HG02870 (cell line): Measurements from ENCODE around the gene SYT9.
"Not testable (repeated sequence)": the region's sequence is repeated elsewhere in the genome, so short reads cannot be mapped to it uniquely, and the experiment has no call there.

Experiments used
- ATAC-seq: cut with Tn5 transposase; IDR thresholded peaks from one replicate; pipeline ENCODE4 v1.9.1; 2021; ENCODE audit warnings: mild to moderate bottlenecking, moderate library complexity; ENCODE audit not compliant: unreplicated experiment

The SYT9 gene

DNA sequence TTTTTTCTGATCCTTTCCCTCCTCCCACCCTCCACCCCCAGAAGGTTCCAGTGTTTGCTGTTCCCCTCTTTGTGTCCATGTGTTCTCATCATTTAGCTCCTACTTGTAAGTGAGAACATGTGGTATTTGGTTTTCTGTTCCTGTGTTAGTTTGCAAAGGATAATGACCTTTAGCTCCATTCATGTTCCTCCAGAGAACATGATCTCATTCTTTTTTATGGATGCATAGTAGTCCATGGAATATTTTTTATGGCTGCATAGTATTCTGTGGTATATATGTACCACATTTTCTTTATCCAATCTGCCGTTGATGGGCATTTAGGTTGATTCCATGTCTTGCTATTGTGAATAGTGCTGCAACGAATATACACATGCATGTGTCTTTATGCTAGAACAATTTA is 83.7 kb downstream of the SYT9 start:
- ATAC-seq: not testable (repeated sequence)

- no peak for ATAC-seq
Measured at GRCh38 chr11:7341551-7341950, 89.8 kb downstream of the SYT9 start.

GRCh38 chr11:7347611-7348431 is 96.1 kb downstream of the SYT9 start:
- ATAC-seq: no peak

GRCh38 chr11:7348432-7349304 is 97.0 kb downstream of the SYT9 start:
- no peak for ATAC-seq

DNA sequence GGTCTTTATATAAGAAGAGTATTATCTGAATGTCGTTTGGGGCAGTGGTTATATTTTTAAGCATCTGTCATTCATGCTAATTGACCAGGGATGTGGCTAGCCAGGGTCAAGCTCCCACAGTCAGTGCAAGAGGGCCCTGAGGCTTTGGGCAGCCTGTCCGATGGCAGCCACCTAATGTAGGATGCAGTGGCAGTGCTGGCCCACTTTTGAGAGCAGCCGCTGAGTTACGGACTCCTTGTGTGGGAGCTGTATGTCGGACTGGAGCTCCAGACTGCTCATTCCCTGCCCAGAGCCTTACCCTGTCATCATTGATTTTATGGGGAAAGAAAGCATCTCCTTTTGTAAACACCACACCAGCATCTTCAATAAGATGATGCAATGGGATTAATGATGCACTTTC is 99.5 kb downstream of the SYT9 start:
- no peak for ATAC-seq

DNA sequence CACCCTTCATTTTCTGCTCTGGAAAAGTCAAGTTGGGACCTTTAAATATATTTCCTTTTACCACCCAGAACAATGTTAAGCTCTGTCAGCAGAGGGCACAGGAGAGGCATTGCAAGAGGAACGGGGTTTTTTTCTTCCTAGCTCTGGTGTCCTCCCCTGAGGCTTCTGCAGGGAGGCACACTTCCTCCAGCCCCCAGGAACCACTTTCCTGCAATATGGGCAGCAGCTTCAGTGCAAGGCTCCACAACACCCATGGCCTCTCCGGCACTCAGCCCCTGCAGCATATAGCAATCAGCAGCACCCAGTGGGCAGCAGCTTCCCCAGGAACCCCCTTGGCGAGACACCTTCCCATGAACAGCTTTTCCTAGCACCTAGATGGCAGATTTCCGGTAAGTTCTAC is 101.4 kb downstream of the SYT9 start:
- no peak for ATAC-seq

DNA sequence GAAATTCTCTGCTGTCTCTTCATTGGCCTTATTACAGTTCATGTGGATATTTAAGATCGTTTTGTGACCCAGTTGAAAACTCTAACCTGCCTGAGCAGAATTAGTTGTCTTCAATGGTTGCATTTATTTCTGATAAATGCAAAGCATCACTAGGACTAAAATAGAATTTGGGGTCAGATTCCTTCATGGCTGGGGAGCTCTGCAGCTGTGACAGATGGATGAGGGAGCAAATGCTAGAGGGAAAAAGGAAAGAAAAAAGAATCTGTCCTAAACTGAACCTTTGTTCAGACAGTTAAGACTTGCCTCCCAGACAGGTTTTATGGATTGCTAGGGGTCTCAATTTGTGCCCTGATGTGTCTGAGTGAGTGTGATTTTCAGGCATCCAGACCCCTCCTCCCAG is 113.0 kb downstream of the SYT9 start:
- no peak for ATAC-seq

GRCh38 chr11:7367803-7368202 is 116.1 kb downstream of the SYT9 start:
- no peak for ATAC-seq

DNA sequence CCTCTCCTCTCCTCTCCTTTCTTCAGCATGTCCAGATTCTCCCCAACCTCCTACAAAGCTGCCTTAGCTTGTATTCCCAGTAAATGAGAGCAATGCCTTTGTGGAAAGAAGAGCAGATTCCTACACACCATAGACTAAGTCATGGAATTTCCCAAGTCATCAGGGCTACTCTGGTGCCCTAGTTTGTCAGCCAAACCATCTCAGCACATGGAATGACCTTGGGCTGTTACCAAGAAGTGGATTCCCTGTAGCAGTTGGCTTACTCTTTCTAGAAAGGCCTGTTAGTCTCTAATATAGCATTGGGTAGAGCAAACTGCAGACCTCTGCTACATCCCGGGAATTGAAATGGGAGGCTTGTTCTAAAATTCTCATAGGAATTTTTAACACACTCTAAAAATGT is 124.7 kb downstream of the SYT9 start:
- no peak for ATAC-seq

DNA sequence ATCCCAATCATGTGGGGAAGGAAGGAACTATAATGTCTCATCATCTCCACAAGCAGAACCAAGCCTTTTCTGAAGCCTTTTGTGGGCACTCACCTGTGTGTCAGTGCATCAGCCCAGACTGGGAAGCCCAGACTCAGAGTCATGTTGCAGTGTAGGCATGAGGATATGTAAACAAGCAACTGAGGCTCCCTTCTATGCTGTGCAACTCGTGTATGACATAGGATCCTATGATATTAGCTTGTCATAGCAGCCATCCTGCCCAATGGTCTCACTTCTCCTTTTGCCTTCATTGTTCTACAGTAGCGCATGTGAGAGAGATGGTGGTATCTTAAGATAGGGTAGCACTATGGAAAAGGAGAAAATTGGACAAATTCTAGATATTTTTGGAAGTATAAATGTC is 130.2 kb downstream of the SYT9 start:
- ATAC-seq: peak; percentile 66

DNA sequence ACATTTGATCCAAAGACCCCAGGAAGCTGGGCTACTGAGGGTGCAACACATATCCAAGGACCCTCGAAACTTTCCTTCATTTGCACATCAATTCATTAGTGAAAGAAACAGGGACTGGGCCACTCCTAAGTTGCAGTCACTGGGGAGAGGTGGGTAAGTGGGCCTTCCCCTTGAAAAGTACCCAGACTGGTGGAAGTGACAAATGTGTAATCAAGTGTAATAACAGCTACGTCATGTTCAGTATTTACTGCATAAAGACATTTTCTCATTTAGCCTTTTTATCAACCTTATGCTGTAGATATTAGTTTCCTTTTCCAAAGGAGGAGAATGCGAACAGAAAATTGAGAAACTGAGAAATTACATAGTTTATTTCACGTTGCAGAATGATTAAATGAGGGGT is 131.7 kb downstream of the SYT9 start:
- no peak for ATAC-seq

GRCh38 chr11:7384691-7385090 is 133.0 kb downstream of the SYT9 start:
- ATAC-seq: no peak

- ATAC-seq: no peak
Measured at GRCh38 chr11:7385532-7385931, 133.8 kb downstream of the SYT9 start.

DNA sequence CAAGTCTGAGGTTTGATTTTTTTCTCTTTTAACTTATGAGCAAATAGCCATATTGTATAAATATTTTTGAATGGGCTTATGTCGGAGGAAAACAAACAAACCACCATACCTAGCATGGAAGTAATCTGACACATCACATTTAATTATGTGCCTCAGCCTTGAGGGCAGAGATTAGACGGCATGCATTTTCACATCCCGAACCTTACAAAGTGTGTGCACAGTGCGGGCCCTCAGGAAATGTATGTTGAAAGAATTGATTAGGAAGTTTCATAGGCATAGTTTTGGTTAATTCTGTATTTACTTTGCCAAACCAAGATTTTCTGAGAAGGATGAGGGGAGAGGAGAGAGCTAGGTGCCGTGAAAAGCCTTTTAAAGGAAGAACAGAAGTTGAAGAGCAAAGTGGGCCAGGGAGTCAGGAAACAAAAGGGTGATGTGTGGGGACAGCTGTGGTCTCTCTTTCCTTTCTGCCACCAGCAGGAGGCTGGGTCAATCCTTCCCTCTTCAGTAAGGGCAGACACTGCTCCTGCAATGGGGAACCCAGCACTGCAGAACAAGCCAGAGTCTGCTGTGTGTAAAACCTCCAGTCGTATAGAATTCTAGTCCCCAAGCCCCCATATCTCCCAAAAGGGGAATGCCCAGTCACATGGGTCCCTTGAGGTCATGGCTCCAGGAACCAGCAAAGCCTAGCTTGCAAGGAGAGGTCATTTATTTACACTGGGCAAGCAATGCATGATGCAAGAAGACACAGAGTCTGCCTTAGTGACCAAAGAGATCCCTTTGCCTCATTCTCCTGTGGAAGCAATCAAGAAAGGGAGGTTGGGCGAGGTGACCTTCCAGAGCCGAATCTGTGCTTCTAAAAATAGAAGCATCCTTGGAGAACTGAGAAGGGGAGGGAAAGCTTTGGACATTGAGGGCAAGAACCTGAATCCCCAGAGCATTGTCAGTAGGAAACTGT is 162.5 kb downstream of the SYT9 start:
- no peak for ATAC-seq

DNA sequence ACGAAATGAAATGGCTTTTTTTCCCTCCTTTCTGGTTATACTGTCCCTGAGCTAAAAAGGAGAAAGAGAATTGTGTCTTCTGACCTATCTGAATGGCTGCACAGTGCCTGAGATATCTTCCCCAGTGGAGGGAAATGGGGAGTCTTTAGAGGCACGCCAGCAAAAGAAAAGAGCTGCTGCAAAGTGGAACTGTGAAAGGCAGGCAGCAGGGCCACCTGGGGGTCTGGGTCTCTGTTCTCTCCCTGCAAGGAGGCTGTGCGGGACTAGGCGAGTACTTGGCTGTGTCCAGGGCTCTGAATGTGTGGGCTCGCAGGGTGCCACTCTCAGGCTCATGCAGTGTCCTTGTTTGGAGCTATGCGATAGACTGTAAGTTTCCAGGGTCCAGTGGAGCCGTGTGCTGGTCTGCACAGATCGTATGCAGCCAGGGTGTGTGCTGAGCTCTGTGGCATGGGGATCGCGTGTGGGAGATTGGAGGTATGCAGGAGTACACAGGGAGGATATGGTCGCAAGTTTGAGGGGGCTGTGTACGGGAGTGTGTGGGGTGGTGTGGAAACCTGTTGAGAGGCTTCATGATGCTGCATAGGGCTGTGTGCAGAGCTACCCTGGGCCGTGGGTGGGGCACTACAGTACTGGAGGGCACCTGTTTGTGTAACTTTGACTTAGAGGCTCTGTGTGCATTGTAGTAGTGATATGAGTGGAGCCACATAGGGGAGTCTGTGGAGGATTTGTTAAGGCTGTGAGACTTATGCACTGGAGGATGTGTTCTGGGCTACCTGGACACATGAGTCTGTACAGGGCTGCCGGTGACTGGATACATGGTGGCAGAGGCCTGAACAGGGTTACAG is 163.5 kb downstream of the SYT9 start:
- ATAC-seq: no peak

GRCh38 chr11:7416080-7416479 is 164.4 kb downstream of the SYT9 start:
- ATAC-seq: no peak

DNA sequence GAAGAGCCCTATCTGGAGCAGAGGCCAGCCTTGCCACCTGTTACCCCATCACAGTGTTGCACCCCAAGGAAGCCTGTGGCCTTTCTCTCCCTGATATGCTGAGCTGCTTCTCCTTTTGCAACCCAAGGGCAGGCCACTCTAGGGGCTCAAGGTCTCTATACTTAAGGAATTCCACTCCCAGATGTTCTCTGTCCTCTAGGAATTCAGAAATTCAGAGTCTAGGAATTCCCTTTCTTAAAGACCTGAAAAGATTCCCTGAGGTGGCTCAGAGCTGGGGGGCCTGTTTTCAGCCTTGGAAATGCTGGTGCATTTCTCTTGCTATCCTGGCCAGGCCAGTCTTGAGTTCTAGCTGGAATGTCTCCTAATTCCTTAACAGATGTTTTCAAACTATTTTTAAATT is 165.6 kb downstream of the SYT9 start:
- ATAC-seq: no peak

DNA sequence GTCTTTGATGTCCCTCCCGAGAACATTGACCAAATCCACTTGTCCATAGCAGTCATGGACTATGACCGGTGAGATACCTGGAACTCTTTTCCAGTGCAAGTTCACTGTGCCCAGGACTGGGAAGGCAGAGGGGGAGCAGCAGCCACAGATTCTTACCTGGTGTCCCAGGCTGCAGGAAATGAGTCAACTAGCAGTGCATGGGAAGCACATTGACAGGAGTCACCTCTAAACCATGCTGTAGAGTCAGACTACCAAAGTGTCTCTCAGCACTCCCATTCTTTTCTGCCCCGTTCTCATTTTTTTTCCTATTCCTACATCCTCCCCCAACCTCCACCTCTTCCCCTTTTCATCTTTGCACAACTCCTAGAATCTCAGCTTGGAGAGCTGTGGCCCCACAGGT is 166.4 kb downstream of the SYT9 start:
- no peak for ATAC-seq

DNA sequence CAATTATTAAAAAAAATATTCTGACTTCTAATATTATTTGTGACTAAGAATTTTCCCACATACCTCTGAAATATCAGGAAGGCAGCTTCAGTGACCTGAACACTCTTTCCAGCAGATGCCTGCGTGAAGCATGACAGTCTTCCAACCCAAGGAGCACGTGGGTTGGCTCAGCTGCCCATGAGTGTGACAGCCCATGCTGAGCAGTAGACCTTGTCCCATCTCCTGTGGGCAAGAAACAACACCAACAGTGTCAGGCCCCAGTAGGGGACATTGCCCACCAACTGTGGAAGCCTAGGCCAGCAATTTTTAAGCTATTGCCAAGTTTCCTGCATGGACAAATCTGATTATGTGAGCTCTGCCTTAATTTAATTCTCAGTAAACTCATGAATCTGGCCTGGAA is 167.2 kb downstream of the SYT9 start:
- no peak for ATAC-seq

DNA sequence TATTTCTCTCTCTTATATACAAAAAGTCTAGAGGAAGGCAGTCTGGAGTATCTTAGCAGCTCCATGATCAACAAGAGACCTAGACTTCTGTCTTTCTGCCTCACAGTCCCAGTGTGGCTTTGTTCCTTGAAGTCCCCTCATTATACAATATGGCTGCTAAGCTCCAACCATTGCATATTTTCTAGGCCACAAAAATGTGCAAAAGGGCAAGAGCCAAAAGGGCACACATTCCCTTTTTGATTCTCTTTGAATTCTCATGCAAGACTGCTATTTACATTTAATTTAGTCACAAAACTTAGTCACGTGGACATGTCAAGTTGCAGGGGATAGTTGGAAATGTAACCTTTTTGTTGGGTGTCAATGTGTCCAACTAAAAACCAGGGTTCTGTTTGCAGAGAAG is 169.4 kb downstream of the SYT9 start:
- no peak for ATAC-seq
